ENCODE data around the gene SLC1A1.

GRCh38 chr9:4585135-4585534, 94.9 kb downstream of the SLC1A1 start:
- TF ChIP-seq CTCF (IDR thresholded peaks at IDR 0.05; ENCODE audit: borderline replicate concordance, extremely low read depth, low read length, poor library complexity, severe bottlenecking) = no peak
- no peak for TF ChIP-seq EZH2 (IDR thresholded peaks at IDR 0.05; ENCODE audit: borderline replicate concordance, low read depth, low read length, severe bottlenecking)
